CD4-positive, alpha-beta T cell treated with Interleukin-10 for 1 hour (primary cell): ENCODE data around the gene INAFM2.

Experiments used
- DNase-seq: peaks from one replicate; pipeline ENCODE4 v3.0.0-alpha.2; 2020

The INAFM2 gene

DNA sequence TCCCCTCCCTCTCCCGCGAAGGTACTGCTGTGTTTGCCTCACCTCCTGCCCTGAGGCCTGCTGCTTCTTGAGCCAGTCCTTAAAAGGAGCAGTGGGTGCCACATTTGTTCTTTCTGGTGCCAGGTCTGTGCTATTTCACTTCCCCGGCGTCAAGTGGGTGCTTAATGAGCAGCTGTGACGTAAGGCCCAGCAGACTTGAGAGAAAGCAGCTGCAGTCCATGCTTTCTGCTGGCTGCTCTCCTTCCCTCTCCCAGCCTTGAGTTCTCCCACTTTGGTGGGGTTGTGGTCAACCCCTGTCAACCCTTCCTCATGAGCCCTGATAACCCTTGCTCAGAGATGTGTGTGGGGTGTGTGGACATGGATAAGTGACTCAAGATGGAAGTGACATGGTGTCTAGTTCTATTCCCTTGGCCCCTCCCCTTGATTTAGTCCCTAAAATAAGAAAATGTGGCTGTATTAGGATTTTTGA lies 6.9 kb downstream of the INAFM2 start:
- DNase-seq = no peak

- DNase-seq = no peak
Observed at GRCh38 chr15:40331026-40331425, 7.5 kb downstream of the INAFM2 start.

DNA sequence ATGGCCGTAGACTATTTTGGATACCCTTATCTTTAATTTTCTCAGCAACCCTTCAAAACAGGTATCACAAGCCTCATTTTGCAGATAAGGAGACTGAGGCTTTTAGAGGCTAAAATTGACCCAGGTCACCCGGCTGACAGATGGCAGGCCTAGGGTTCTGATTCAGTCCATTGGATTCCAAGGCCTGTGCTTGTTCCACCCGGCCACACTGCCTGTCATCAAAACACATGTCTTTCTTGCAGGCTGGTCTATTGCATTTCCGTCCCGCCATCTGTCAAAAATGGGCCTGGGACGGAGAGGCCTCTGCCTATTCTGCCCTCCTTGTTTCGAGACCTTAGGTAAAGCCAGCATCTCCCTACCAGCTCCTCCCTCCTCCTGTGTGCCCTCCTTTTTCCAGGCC lies 8.1 kb downstream of the INAFM2 start:
- no peak for DNase-seq

DNA sequence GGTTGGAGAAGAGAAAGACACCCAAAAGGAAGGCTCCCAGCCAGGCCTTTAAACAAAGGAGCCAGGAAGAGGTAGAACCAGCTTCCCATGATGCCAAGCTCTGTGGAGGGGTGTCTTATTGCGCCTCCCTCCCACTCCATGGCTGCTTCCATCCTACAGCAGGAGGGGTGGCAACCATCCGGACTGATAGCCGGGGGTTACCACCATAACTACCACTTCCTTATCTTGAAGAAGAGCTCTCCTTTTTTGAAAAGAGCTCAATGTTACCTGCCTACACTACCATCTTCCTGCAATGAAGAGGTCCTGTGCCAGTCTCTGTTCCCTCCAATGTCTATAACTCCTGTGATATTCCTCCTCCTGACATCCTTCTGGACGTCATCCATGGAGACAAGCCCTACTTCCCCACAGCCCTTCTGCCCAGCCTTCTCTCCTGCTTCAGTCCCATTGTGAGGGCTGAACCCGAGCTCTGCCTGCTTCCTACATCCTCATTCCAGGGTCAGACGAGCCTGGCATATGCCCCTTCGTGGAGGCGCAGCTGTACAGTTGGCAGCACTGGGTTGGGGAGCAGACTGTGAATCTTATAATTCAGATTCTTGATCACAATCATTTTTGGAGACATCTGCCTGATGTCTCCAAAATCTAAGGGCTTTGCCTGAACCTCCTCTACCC lies 8.8 kb downstream of the INAFM2 start:
- DNase-seq = no peak

- peak; percentile 39 for DNase-seq
Observed at GRCh38 chr15:40333922-40334492, 10.5 kb downstream of the INAFM2 start.

DNA sequence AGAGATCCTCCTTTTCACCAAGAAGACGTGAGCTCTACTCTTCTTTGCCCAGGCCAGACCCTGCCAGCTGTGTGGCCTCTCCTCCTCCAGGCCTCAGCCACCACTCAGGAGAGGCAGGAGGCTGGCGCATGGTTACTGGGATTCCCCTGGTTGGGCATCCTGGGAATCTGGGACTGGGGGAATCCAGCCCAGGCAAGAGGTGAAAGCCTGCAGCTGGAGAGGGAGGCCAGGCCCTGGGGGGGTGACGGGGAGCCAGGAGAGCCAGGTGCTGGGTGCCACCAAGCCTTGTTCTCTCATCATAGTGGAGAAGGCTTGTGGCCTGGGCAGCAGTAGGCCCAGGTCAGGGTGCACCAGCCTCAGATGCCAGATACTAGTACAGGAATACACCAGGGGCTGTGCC lies 11.0 kb downstream of the INAFM2 start:
- no peak for DNase-seq

- DNase-seq = no peak
Observed at GRCh38 chr15:40334941-40335795, 11.7 kb downstream of the INAFM2 start.

DNA sequence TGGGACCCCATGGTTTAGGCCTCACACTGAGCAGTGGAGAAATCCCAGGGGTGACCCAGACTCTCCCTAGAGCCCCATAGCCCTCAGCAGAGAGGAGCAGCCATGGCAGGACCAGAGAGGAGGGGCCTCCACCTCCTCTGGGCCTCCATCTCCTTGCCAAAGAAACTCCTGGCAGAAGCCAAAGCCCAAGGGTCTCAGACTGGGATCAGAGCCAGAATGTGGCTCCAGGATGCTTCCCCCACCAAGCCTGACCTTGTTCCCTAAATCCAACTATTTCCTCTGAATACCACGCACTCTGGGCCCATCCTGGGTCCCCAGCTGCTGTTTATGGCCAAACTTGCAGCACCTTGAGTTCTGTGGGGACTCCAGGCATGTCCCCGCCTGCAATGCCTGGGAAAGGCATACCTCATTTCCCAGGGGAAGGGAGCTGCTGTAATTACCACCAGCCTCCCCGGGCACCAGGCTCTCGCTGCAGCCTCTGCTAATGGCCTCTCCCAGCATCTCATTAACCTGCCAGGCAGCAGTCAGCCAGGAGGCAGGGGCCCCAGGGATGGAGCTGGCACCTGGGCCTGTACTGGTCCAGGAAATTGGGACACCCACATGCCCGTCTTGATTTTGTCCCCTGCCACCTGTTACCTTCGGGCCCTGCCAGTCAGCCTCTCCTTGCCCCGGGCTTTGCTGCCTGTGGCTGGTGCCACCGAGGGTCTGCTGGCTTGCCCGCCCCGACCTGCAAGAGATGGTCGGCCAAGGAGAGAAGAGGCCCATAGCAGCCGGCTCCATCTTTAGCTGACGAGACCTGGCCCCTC lies 12.6 kb downstream of the INAFM2 start:
- no peak for DNase-seq

DNA sequence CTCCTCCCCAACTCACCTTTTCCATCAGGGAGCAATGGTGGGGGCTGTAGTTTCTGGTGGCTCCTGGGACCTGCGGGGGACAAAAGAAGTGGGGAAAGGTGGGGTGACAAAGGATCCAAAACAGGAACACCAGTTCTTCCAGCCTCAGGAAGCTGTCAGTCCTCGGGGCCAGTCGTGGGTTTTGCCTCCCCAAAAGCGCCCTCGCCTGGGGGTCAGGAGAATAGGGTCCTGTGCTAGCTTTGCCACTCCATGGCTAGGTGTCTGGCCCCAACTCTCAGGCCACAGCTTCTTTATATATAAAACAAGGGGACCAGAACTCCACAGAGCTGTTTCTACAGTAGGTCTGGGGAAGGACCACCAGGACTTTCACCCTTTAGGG lies 13.2 kb downstream of the INAFM2 start:
- peak; percentile 11 for DNase-seq

DNA sequence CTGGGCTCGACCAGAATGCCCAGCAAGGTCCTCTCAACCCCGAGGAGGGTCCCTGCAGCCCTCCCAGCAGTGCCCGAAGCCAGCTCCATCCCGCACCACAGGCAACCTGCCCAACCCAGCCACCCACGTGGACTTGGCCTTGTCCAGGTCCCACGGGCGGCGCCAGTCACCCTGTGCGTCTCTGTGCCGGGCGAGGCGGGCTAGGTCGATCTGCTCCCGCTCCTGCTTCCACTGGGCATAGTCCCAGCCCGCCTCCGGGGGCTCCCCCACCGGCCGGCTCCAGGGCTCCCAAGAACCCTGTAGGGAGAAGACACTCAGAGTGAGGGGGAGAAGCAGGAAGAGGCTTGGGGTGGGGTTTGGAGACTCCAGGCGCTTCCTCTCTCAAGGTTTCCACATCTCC lies 14.1 kb downstream of the INAFM2 start:
- DNase-seq = no peak

DNA sequence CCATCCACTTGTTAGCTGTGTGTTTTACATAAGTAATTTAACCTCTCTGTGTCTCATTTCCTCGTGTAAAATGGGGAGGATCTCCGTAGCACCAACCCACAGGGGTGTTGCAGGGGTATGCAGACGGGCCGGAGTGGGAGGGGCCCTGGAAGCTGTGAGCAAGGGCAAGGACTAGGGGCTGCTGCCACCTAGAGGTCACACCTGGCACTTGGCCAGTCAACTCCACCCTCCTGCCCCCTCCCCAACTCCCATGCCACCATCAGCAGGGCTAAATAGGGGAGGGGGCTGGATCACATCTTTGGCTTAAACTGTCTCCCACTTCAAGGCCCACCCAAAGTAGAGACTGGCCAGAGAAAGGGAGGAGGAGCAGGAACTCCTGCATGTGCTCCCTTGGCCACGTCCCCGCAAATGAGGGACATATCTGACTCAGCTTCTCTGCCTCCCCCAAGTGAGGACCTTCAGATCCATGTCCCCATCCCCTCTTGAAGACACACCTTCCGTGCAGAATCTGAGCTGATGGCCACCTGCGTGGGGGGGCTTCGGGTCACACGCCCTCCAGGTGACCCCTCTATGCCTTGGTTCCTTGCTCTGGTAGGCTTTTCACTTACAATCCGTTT lies 14.7 kb downstream of the INAFM2 start:
- DNase-seq = peak; percentile 79

GRCh38 chr15:40338921-40339620 lies 15.6 kb downstream of the INAFM2 start:
- no peak for DNase-seq

DNA sequence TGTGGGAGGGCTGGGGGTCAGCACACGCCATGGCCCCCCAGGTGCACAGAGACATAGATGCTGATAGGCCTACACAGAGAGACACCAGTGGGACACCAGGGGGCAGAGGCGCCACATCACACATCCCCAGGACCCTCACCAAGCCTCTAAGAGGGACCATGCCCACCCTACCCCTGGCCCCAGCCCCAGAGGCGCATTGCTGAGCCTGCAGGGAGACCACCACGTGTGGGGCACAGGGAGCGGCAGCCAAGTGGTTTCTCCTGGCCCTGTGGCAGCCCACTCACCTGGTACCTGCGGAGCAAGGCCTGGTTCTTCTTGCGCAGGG lies 16.1 kb downstream of the INAFM2 start:
- no peak for DNase-seq

DNA sequence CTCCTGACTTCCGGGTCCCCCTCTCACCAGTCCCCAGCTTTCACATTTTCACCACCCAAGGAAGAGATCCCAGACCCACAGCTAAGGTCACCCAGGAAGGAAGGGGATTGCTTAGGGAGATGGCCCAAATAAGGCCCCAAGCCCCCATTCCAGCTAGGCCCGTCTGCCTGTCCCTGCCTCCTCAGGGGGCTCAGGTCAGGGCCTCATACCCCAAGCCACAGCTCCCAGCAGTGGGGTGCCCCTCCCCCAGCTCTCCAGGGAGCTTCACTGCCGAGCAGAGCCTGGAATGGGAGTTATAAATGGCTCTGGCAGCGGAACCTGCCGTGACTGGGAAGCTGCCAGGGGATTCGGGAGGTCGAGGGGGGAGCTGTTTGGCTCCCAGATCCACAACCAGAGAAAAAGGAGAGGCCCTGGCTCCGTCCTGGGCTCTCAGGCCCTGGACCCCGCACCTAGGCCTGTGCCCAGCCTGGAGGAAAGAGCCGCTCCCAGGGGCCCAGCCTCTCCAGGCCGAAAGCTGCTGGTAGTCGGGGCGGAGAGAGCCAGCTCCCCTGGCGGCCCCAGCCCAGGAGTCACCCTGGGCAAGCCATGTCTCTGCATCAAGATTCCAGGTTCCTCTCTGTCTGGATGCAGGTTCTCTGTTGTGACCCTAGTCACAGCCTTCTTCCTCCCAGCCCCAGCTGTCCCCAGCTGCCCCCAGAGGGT lies 16.7 kb downstream of the INAFM2 start:
- DNase-seq = no peak

DNA sequence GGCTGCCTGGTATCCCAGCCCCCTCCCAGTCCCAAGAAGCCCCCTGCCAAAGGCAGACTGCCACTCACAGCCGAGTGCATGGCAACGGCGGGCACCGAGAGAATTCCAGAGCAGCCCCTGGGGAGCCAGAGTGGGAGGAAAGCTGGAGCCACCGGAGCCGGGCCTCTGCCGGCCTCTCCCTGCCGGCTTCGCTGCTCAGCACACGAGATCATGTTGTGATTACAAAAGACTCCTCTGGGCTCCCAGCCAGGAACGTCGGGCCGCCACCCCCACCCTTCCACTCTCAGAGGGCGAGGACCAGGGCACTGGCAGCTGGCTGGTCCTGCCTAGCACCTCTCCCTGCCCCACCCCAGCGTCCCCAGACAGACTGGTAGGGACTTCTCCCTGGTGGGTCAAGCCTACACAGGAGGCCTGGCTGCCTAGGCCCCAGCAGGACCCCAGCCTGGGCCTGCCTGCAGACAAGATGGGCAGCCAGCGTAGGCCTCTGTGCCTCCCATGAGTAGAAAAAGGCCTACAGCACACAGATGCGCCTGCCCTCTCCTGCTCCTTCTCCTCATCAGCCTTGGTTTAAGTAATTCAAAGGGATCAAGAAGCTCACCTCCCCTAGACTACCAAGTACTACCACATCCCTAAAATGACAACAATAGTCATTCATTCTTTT lies 17.4 kb downstream of the INAFM2 start, which contains the start of gene CCDC9B:
Gene CCDC9B (minus strand): TSS at position 200 of the 661 bp plus-strand sequence. CDS start 120 bp downstream, at position 80.
- no peak for DNase-seq

GRCh38 chr15:40342416-40343320 lies 19.2 kb downstream of the INAFM2 start:
- no peak for DNase-seq

DNA sequence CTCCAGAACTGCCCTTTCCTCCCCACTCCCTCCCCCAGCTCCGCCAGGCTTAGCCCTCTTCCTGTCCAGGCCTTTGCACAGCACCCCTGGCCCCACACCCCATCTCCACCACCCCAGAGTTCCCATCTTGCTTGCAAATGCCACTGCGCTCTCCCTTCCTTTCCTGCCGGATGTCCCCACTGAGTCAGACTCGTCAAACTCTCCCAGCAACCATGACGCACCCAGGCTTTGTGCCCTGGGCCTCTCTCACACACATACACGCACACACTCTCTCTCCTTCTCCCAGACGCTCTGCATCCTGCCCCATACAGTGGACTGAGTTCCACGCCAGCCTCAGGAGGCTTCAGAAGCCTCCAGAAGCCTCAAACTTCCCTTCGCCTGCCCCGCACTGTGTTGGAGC lies 20.0 kb downstream of the INAFM2 start:
- DNase-seq = no peak

DNA sequence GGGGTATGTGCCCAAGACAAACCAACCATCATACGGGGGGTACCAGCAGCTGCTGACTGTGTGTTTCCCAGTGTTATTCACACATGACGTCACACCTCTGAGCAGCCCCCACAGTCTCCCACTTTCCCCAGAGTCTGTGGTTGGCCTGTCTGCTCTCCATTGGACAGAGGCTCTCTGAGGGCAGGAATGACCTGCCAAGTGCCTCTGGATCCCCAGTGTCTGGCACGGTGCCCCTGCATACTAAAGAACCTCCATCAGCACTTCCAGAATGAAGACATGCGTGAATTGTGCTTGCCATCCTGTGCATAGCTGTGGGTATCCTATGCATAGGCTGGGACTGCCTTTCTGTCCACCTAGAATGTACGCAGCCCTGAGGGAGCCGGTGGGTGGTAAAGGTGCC lies 20.7 kb downstream of the INAFM2 start:
- no peak for DNase-seq

- peak; percentile 80 for DNase-seq
Observed at GRCh38 chr15:40344631-40345120, 21.2 kb downstream of the INAFM2 start.
